ENCODE data around the gene USP5.

The USP5 gene

GRCh38 chr12:6851921-6852650, at the start of gene USP5:
TSS of gene USP5 (plus strand) at chr12:6852150. CDS start at chr12:6852180, 30 bp downstream.
- DNase-seq, result peak; percentile 100

GRCh38 chr12:6807170-6807569, 44.8 kb upstream of the USP5 start:
- DNase-seq, result no peak

- no peak for DNase-seq
Measured at GRCh38 chr12:6809056-6809455, 42.9 kb upstream of the USP5 start.

- DNase-seq, result no peak
Measured at GRCh38 chr12:6810758-6811157, 41.2 kb upstream of the USP5 start.

- DNase-seq, result no peak
Measured at GRCh38 chr12:6813363-6813762, 38.6 kb upstream of the USP5 start.

GRCh38 chr12:6816598-6816997, 35.4 kb upstream of the USP5 start:
- DNase-seq, result no peak

GRCh38 chr12:6817098-6817497, 34.9 kb upstream of the USP5 start:
- DNase-seq, result no peak

- no peak for DNase-seq
Measured at GRCh38 chr12:6817662-6818157, 34.2 kb upstream of the USP5 start.

- DNase-seq, result peak; percentile 65
Measured at GRCh38 chr12:6818222-6818621, 33.7 kb upstream of the USP5 start.

- DNase-seq, result peak; percentile 51
Measured at GRCh38 chr12:6818645-6819044, 33.3 kb upstream of the USP5 start.

GRCh38 chr12:6819106-6820030, 32.6 kb upstream of the USP5 start:
- peak; percentile 50 for DNase-seq

- DNase-seq, result peak; percentile 82
Measured at GRCh38 chr12:6820166-6820565, 31.8 kb upstream of the USP5 start.

- DNase-seq, result peak; percentile 94
Measured at GRCh38 chr12:6821591-6822425, 30.1 kb upstream of the USP5 start, which contains the start of gene GPR162. TSS of gene GPR162 (plus strand) at chr12:6821821. CDS start at chr12:6823899, 2,078 bp downstream.

- DNase-seq, result no peak
Measured at GRCh38 chr12:6822426-6823135, 29.4 kb upstream of the USP5 start.

GRCh38 chr12:6823182-6824084, 28.5 kb upstream of the USP5 start:
- DNase-seq, result no peak

- DNase-seq, result peak; percentile 0
Measured at GRCh38 chr12:6824085-6824775, 27.7 kb upstream of the USP5 start.

- no peak for DNase-seq
Measured at GRCh38 chr12:6824901-6825381, 27.0 kb upstream of the USP5 start.

- peak; percentile 98 for DNase-seq
Measured at GRCh38 chr12:6825398-6826124, 26.4 kb upstream of the USP5 start.

GRCh38 chr12:6826125-6826733, 25.7 kb upstream of the USP5 start:
- no peak for DNase-seq
